H1 (cell line): ENCODE measurements around the gene SIK1. TPM values are rescaled to one million over a fixed set of nuclear protein-coding genes. Genes with fewer than 3 reads are reported as not detected.

Experiments used
- CTCF ChIA-PET: fragments of 300-600 bp; sonication (Branson Sonifier 250); formaldehyde crosslinking; loops from one replicate; lab custom pipeline; 2021; ENCODE audit not compliant: partially characterized antibody; lab: Charles Lee
- POLR2A ChIA-PET: fragments of 300-600 bp; sonication (Branson Sonifier 250); formaldehyde crosslinking; loops from one replicate; lab custom pipeline; 2021; ENCODE audit warnings: inconsistent platforms; ENCODE audit not compliant: partially characterized antibody; lab: Charles Lee
- DNase-seq, 2 experiments: peaks; one replicate each; pipeline versions ENCODE4 v3.0.0 to v3.0.0-alpha.2; 2010 to 2022; ENCODE audit warnings: low spot score in 2 of 2, low read depth in 1 of 2, mixed read lengths in 1 of 2
- FAIRE-seq: peaks from 2 replicates; lab custom pipeline; 2011; peaks lifted over from hg19 to GRCh38; lab: Jason Lieb, UNC
- H2AFZ ChIP-seq: 2 replicates; pipeline ENCODE4 v1.8.1; 2012; ENCODE audit warnings: low read length, inconsistent platforms
- H2AK5ac ChIP-seq: 2 replicates; pipeline ENCODE4 v1.6.1; 2013; ENCODE audit warnings: low read depth, low read length
- H2BK120ac ChIP-seq: replicated peaks from 2 replicates; pipeline ENCODE3; 2013; ENCODE audit warnings: low read depth, low read length, inconsistent platforms
- H2BK12ac ChIP-seq: 2 replicates; pipeline ENCODE4 v1.6.1; 2013; ENCODE audit warnings: low read depth, low read length
- H2BK15ac ChIP-seq: 2 replicates; pipeline ENCODE4 v1.6.1; 2013; ENCODE audit warnings: low read length
- H2BK20ac ChIP-seq: 2 replicates; pipeline ENCODE4 v1.6.1; 2013; ENCODE audit warnings: low read length
- H2BK5ac ChIP-seq: 2 replicates; pipeline ENCODE4 v1.6.1; 2013; ENCODE audit warnings: low read depth, low read length
- H3K14ac ChIP-seq: 2 replicates; pipeline ENCODE4 v1.6.1; 2013; ENCODE audit warnings: inconsistent platforms; ENCODE audit not compliant: insufficient read length
- H3K18ac ChIP-seq: 2 replicates; pipeline ENCODE4 v1.6.1; 2013; ENCODE audit warnings: low read length; ENCODE audit errors: extremely low read depth
- H3K23ac ChIP-seq: 2 replicates; pipeline ENCODE4 v1.6.1; 2013; ENCODE audit warnings: inconsistent platforms; ENCODE audit not compliant: insufficient read length
- H3K23me2 ChIP-seq: 2 replicates; pipeline ENCODE4 v1.6.1; 2013; ENCODE audit warnings: low read depth, low read length
- H3K27ac ChIP-seq: 2 replicates; pipeline ENCODE4 v1.6.1; 2011; ENCODE audit warnings: low read depth, low read length, inconsistent platforms
- H3K27me3 ChIP-seq, 4 experiments: replicated peaks in 1 of 4; 1 replicate in 1 of 4; 2 replicates in 3 of 4; pipeline versions ENCODE4 v1.6.1 to v1.8.1; 2011 to 2013; ENCODE audit warnings: low read length in 3 of 4, mild to moderate bottlenecking in 3 of 4, inconsistent platforms in 2 of 4, mixed read lengths in 2 of 4, moderate library complexity in 1 of 4; ENCODE audit not compliant: control insufficient read depth in 3 of 4, insufficient read depth in 3 of 4; ENCODE audit errors: extremely low read depth in 1 of 4
- H3K36me3 ChIP-seq, 4 experiments: 2 replicates each; pipeline versions ENCODE4 v1.6.1 to v1.8.1; 2011 to 2013; ENCODE audit warnings: mild to moderate bottlenecking in 4 of 4, low read length in 3 of 4, moderate library complexity in 2 of 4, control low read depth in 1 of 4, inconsistent platforms in 1 of 4; ENCODE audit not compliant: insufficient read depth in 4 of 4, control insufficient read depth in 2 of 4
- H3K4ac ChIP-seq: replicated peaks from 2 replicates; pipeline ENCODE3; 2013; ENCODE audit warnings: low read length, low read depth, mixed read lengths, inconsistent platforms; ENCODE audit not compliant: insufficient read length
- H3K4me1 ChIP-seq, 4 experiments: replicated peaks in 1 of 4; 1 replicate in 1 of 4; 2 replicates in 3 of 4; pipeline versions ENCODE4 v1.6.1 to v1.8.1; 2011 to 2013; ENCODE audit warnings: low read length in 3 of 4, inconsistent platforms in 2 of 4, mixed read lengths in 1 of 4; ENCODE audit not compliant: insufficient read depth in 4 of 4, control insufficient read depth in 3 of 4
- H3K4me2 ChIP-seq, 2 experiments: 2 replicates each; pipeline versions ENCODE4 v1.6.1 to v1.8.1; 2011 to 2013; ENCODE audit warnings: low read depth in 2 of 2, low read length in 2 of 2, control low read depth in 1 of 2, inconsistent platforms in 1 of 2, mild to moderate bottlenecking in 1 of 2; ENCODE audit not compliant: insufficient read depth in 1 of 2
- H3K4me3 ChIP-seq, 4 experiments: fragments of 200-600, 300-600 bp in 1 of 4; sonication (generic), shearing (Covaris generic), sonication (Bioruptor Twin) in 1 of 4; 2 replicates each; pipeline versions ENCODE4 v1.5.1 to v1.8.1; 2011 to 2016; ENCODE audit warnings: low read length in 4 of 4, low read depth in 3 of 4, control low read depth in 2 of 4, inconsistent platforms in 2 of 4, mild to moderate bottlenecking in 2 of 4, mixed read lengths in 1 of 4, moderate library complexity in 1 of 4; ENCODE audit not compliant: insufficient read depth in 2 of 4; ENCODE audit errors: extremely low read depth in 1 of 4
- H3K56ac ChIP-seq: replicated peaks from 2 replicates; pipeline ENCODE3; 2013; ENCODE audit warnings: low read depth, mild to moderate bottlenecking, mixed read lengths, low read length, inconsistent platforms; ENCODE audit not compliant: insufficient read length
- H3K79me1 ChIP-seq: 2 replicates; pipeline ENCODE4 v1.6.1; 2013; ENCODE audit warnings: low read depth, low read length, control low read depth
- H3K79me2 ChIP-seq, 2 experiments: 2 replicates each; pipeline versions ENCODE4 v1.6.1 to v1.8.1; 2012 to 2013; ENCODE audit warnings: low read length in 2 of 2, mild to moderate bottlenecking in 2 of 2, inconsistent platforms in 1 of 2; ENCODE audit not compliant: insufficient read depth in 2 of 2, control insufficient read depth in 1 of 2
- H3K9ac ChIP-seq, 4 experiments: replicated peaks in 1 of 4; 1 replicate in 1 of 4; 2 replicates in 3 of 4; pipeline versions ENCODE4 v1.6.1 to v1.8.1; 2011 to 2013; ENCODE audit warnings: low read depth in 3 of 4, low read length in 3 of 4, control low read depth in 2 of 4, mild to moderate bottlenecking in 2 of 4, moderate library complexity in 2 of 4, inconsistent platforms in 1 of 4; ENCODE audit errors: extremely low read depth in 1 of 4
- H3K9me3 ChIP-seq, 2 experiments: 2 replicates each; pipeline versions ENCODE4 v1.6.1 to v1.8.1; 2012 to 2013; ENCODE audit warnings: mild to moderate bottlenecking in 2 of 2, moderate library complexity in 2 of 2, control low read depth in 1 of 2, inconsistent platforms in 1 of 2, low read depth in 1 of 2, low read length in 1 of 2, mixed read lengths in 1 of 2; ENCODE audit not compliant: insufficient read depth in 2 of 2
- H4K20me1 ChIP-seq, 2 experiments: replicated peaks in 1 of 2; 2 replicates each; pipeline versions ENCODE3 to v1.8.1; 2011 to 2013; ENCODE audit warnings: inconsistent platforms in 2 of 2, low read length in 2 of 2, mild to moderate bottlenecking in 1 of 2; ENCODE audit not compliant: insufficient read depth in 2 of 2, control insufficient read depth in 1 of 2
- H4K5ac ChIP-seq: 2 replicates; pipeline ENCODE4 v1.6.1; 2013; ENCODE audit warnings: low read length, low read depth, mixed read lengths, inconsistent platforms; ENCODE audit not compliant: insufficient read length
- H4K8ac ChIP-seq: 2 replicates; pipeline ENCODE4 v1.8.0; 2013; ENCODE audit warnings: mild to moderate bottlenecking, moderate library complexity, low read length, inconsistent platforms; ENCODE audit not compliant: insufficient read depth; ENCODE audit errors: extremely low read depth
- H4K91ac ChIP-seq: replicated peaks from 2 replicates; pipeline ENCODE3; 2013; ENCODE audit warnings: low read length, mixed read lengths, inconsistent platforms; ENCODE audit not compliant: insufficient read length
- BRCA1 ChIP-seq: IDR thresholded peaks from 2 replicates; pipeline ENCODE4 v1.6.1; 2012; ENCODE audit warnings: low read depth, low read length, improper control_type of control experiment
- CHD1 ChIP-seq: IDR thresholded peaks from 2 replicates; pipeline ENCODE4 v1.6.1; 2012; ENCODE audit warnings: low read depth, low read length, improper control_type of control experiment
- EGR1 ChIP-seq: IDR thresholded peaks from 2 replicates; pipeline ENCODE4 v1.6.1; 2011; ENCODE audit warnings: low read depth, low read length, borderline replicate concordance
- HDAC6 ChIP-seq: IDR thresholded peaks from one replicate; pipeline ENCODE4 v1.7.1; 2012; ENCODE audit warnings: low read depth, mild to moderate bottlenecking, inconsistent platforms, low read length, moderate library complexity
- JUND ChIP-seq: IDR thresholded peaks from 2 replicates; pipeline ENCODE4 v1.6.1; 2011; ENCODE audit warnings: mild to moderate bottlenecking, improper control_type of control experiment, low read length
- MAFK ChIP-seq: IDR thresholded peaks from 2 replicates; pipeline ENCODE4 v1.6.1; 2012; ENCODE audit warnings: low read depth, mild to moderate bottlenecking, improper control_type of control experiment, low read length
- POU5F1 ChIP-seq: IDR thresholded peaks from 2 replicates; pipeline ENCODE4 v1.6.1; 2011; ENCODE audit warnings: low read depth, mild to moderate bottlenecking, low read length, moderate library complexity
- RAD21 ChIP-seq, 2 experiments: IDR thresholded peaks in 1 of 2; conservative IDR thresholded peaks in 1 of 2; 2 replicates each; pipeline ENCODE4 v1.6.1; 2011; ENCODE audit warnings: low read depth in 2 of 2, low read length in 2 of 2, improper control_type of control experiment in 1 of 2, inconsistent platforms in 1 of 2, mild to moderate bottlenecking in 1 of 2, moderate library complexity in 1 of 2
- RNF2 ChIP-seq: fragments of 200-900, 300-1000 bp; sonication (generic); IDR thresholded peaks from 2 replicates; pipeline ENCODE4 v1.7.1; 2016; ENCODE audit warnings: borderline replicate concordance, low read depth, mild to moderate bottlenecking, antibody characterized with exemption, low read length; ENCODE audit not compliant: poor library complexity, severe bottlenecking; ENCODE audit errors: missing control alignments
- SAP30 ChIP-seq: fragments of 300-600 bp; sonication (generic); IDR thresholded peaks from 2 replicates; pipeline ENCODE4 v1.7.1; 2012; ENCODE audit warnings: low read length, moderate library complexity, mild to moderate bottlenecking, inconsistent platforms; ENCODE audit not compliant: insufficient read depth, insufficient replicate concordance
- TBP ChIP-seq: IDR thresholded peaks from 2 replicates; pipeline ENCODE4 v1.6.1; 2011; ENCODE audit warnings: low read depth, low read length, improper control_type of control experiment
- WGBS, 2 experiments: shearing (Covaris generic) in 1 of 2; methylation state at CpG; one replicate each; pipeline versions ENCODE4 v1.1.6 to v1.1.7; 2013 to 2015; ENCODE audit warnings: low lambda C conversion rate in 2 of 2, mixed read lengths in 2 of 2, inconsistent platforms in 1 of 2, low coverage in 1 of 2, missing lambda C conversion rate in 1 of 2; ENCODE audit not compliant: insufficient replicate concordance in 2 of 2, insufficient coverage in 1 of 2, insufficient read length in 1 of 2; ENCODE audit errors: extremely low coverage in 1 of 2, missing lambda C conversion rate in 1 of 2; 5-methylcytosine and 5-hydroxymethylcytosine counted together
- polyA plus RNA-seq, 7 experiments: library from polyadenylated mRNA; depleted of rRNA in 3 of 7; stranded (reverse) in 5 of 7; unstranded in 2 of 7; fragments of >200 nt in 5 of 7; fragments of 200-250 nt in 2 of 7; gene quantifications; 1 replicate in 5 of 7; 2 replicates in 1 of 7; 4 replicates in 1 of 7; pipeline versions ENCODE4 v1.2.1 to v1.2.3, GENCODE V29; 2011 to 2013; ENCODE audit warnings: missing spikeins in 2 of 7, mixed read lengths in 2 of 7
- total RNA-seq: library from RNA; stranded (reverse); fragmentation: NEBNext Ultra II Directional; extraction: Animal tissue kit (Norgen Biotek cat#: 25700); gene quantifications from 2 replicates; pipeline ENCODE4 v1.2.1, GENCODE V29; 2021
- TF ChIP-seq, protein P1 (sequence below): IDR thresholded peaks from 2 replicates; pipeline ENCODE4 v1.6.1; 2011; ENCODE audit warnings: low read depth, mild to moderate bottlenecking, low read length; ENCODE audit not compliant: insufficient read depth

Gene SIK1
- total and polyA plus RNA-seq, 2 of the 8 experiments (the other 6 are each of a cell fraction or from before 2014, with no cell fraction given), result 1.5 to 6.7 TPM

- H2BK15ac ChIP-seq, result no peak overlapping the region
- peaks cover 0 to 7% (median 4%) of the 10 kb centered on the region in 4 experiments; a peak in 3 of 7 replicates for H3K4me1 ChIP-seq
- no peaks in the 10 kb centered on the region for H3K36me3 ChIP-seq
- H3K56ac ChIP-seq, result no peak overlapping the region
- H4K8ac ChIP-seq, result no peak overlapping the region; the same call in 1 of the 2 replicates
- no peak for FAIRE-seq
- no peak overlapping the region for H2BK120ac ChIP-seq
- DNase-seq, result no peak
- WGBS, 2 experiments, result 92% methylated on average over 17 of the region's 18 CpGs; no CpG with 5 or more reads in 1 of the 2 experiments
- no peak overlapping the region for H3K18ac ChIP-seq
- H3K4me3 ChIP-seq, result no peak overlapping the region
- H2BK20ac ChIP-seq, result no peak overlapping the region
- no peak overlapping the region for H2AFZ ChIP-seq
- H4K5ac ChIP-seq, result no peak overlapping the region
- POLR2A ChIA-PET, result no interaction called here
- no peaks in the 10 kb centered on the region for H3K79me1 ChIP-seq
- no peak overlapping the region for H2AK5ac ChIP-seq
- H3K23ac ChIP-seq, result no peak overlapping the region
- no peak overlapping the region for H3K4me2 ChIP-seq
- H3K14ac ChIP-seq, result no peak overlapping the region
- H3K79me2 ChIP-seq, result no peaks in the 10 kb centered on the region
- peaks cover 0 to 3% of the 10 kb centered on the region in 2 experiments for H4K20me1 ChIP-seq
- H3K27me3 ChIP-seq, result no peaks in the 10 kb centered on the region; a peak in 1 of 7 replicates
- H3K9ac ChIP-seq, result no peak overlapping the region
- CTCF ChIA-PET, result interaction anchor here (0.7 to 1.7 kb wide), 2 partner anchors 24 to 173 kb away, joined by 3 read pairs; no protein-coding TSS in a partner anchor
- H3K27ac ChIP-seq, result no peak overlapping the region
- no peak overlapping the region for H2BK12ac ChIP-seq
- H2BK5ac ChIP-seq, result no peak overlapping the region
- peaks cover 3% of the 10 kb centered on the region; the same call in 1 of the 2 replicates for H3K23me2 ChIP-seq
- no peak overlapping the region for H3K4ac ChIP-seq
- H4K91ac ChIP-seq, result no peak overlapping the region
- no peaks in the 10 kb centered on the region for H3K9me3 ChIP-seq
- TF ChIP-seq HDAC6, result no peak
- no peak for TF ChIP-seq EGR1
- TF ChIP-seq CHD1, result no peak
- no peak for TF ChIP-seq JUND
- TF ChIP-seq MAFK, result no peak
- TF ChIP-seq SAP30, result no peak
- no peak for TF ChIP-seq TBP
- TF ChIP-seq RNF2, result no peak
- TF ChIP-seq, protein P1, sequence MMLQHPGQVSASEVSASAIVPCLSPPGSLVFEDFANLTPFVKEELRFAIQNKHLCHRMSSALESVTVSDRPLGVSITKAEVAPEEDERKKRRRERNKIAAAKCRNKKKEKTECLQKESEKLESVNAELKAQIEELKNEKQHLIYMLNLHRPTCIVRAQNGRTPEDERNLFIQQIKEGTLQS, result no peak
- TF ChIP-seq POU5F1, result no peak
- TF ChIP-seq BRCA1, result no peak
- no peak for TF ChIP-seq RAD21 (IDR thresholded peaks at IDR 0.05 in 1 of 2, conservative IDR thresholded peaks at IDR 0.05 in 1 of 2; ENCODE audit: low read depth in 2 of 2, low read length in 2 of 2)
Measured at GRCh38 chr21:43364851-43365424, 62.0 kb downstream of the SIK1 start.
